ENCODE measurements around the gene TRMO.

- no peak for TF ChIP-seq CTCF (IDR thresholded peaks at IDR 0.05)
- TF ChIP-seq POLR2A (IDR thresholded peaks at IDR 0.05), result no peak
Measured at GRCh38 chr9:97864396-97864795, 57.9 kb downstream of the TRMO start.

Data from breast epithelium (tissue), 3 donors.